Gastrocnemius medialis (tissue), 4 donors: ENCODE data around the gene RNF175.

Source experiments
- CTCF ChIP-seq, 5 experiments: fragments of 450-650 bp in 3 of 5; fragments of 200-600 bp in 2 of 5; sonication (generic) in 2 of 5; IDR thresholded peaks in 4 of 5; conservative IDR thresholded peaks in 1 of 5; 1 replicate in 4 of 5; 2 replicates in 1 of 5; pipeline ENCODE4 v1.5.1; 2016 to 2019; ENCODE audit warnings: antibody characterized with exemption in 5 of 5, mild to moderate bottlenecking in 3 of 5, moderate library complexity in 3 of 5
- POLR2A ChIP-seq, 2 donors: fragments of 450-650 bp; IDR thresholded peaks; one replicate each; pipeline ENCODE4 v1.6.1; 2017; ENCODE audit warnings: antibody characterized with exemption in 2 of 2, mild to moderate bottlenecking in 2 of 2, moderate library complexity in 2 of 2

- no peak for TF ChIP-seq POLR2A (IDR thresholded peaks at IDR 0.05)
- no peak for TF ChIP-seq CTCF (IDR thresholded peaks at IDR 0.05 in 4 of 5, conservative IDR thresholded peaks at IDR 0.05 in 1 of 5)
These were observed 4.6 kb downstream of the RNF175 start for GRCh38 chr4:153755186-153755585.
